Measurements from ENCODE around the gene PRRT1.
"Not testable (repeated sequence)": the region's sequence is repeated elsewhere in the genome, so short reads cannot be mapped to it uniquely, and the experiment has no call there.

PRRT1 gene

DNA sequence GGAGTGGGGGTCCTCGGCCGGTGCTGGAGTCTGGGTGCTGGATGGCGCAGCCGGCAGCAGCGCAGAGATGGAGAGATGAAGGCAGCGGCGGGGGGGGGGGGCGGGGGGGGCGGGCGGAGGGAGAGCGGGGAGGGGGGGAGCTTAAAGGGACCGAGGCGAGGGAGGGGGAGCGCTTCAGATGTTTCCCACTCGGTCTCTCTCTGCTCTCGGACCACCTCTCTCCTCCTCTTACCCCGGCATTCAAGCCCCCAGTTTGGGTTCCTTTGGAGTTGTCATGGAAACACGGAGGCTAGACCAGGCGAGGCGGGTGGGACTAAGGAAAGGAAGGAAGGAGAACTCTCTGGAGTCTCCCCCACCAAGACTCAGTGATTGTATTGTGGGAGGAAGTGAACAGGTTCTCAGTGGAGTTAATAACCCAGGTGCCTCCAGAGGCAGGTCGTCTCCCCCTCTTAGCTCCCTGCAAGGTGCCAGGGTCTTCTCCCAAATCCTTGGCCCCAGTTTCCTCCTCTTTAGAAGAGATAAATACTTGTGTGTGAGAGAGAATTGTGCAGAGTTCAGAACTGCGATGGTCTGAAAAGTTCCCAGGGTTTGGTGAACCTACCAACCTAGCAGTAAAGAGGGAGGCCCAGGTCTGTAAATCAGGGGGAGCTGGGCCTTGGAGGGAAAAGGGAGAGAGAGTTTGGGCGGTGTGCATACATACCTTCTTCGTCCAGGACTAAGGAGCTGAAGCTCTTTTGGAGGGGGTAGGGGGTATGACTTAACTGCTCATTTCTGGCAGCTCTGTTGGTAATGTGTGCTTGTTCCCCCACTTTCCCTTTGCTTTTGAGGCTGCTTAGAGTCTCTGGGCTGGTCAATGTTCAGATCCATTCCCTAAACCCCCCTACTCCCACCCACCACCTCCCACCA lies at the start of gene PRRT1:
PRRT1 (minus strand) TSS at position 77 of the 906 bp plus-strand sequence. CDS start 112 bp downstream, outside the sequence.
- DNase-seq (ENCODE audit: extremely low read depth in 1 of 2, low read depth in 1 of 2) = no peak

DNA sequence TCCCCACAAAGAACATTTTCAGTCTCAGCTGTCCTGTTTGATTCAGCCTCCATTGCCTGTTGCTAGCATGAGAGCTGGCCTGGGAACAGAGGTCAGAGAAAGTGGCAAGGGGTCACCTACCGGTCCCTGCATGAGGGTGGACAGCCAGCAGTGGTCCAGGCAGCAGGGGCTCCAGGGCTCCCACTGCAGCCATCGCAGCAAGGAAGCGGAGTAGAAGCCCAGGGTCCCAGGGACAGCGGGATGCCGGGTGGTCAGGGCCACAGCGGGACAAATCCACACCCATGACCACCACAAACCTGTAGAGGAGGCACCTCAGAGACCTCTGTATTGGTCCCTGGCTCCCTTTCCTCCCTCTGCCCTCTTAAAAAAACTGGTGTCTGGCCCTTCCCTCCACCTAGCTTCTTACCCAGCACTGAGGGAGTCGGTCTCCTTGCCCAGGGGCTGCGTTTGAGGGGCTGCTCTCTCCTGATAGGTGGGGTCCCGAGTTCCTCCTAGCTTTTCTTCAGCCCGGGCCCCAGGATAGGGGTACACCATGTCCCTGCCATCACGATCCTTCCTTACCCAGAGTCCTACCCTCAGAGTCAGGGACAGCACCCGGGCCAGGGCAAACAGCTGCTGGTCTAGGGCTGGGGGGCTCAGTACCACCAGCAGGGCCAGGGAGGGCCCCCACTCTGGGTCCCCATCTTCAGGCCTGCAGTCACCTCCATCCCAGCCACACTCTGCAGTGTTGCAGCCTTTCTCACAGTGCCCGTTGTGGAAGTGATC lies 49.2 kb upstream of the PRRT1 start:
- no peak for DNase-seq (ENCODE audit: extremely low read depth in 1 of 2, low read depth in 1 of 2)

DNA sequence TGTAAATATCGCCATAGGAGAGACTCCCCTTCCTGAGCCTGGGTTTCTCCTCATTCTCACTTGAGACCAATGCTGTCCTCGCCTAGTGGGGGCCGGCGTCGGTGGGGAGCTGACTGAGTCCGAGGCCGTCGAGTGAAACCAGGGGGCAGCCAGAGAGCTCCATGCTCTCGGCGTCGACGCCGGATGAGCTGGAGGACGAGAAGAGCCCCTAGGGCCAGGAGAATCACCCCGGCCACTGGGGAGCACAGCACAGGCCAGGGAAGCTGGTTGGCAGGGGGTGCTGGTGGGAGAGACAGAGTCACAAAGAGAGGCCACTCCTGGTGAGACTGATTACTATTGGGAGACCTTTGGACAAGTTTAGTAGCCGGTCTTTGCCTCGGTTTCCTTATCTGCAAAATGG lies 47.1 kb upstream of the PRRT1 start:
- no peak for DNase-seq (ENCODE audit: extremely low read depth in 1 of 2, low read depth in 1 of 2)

DNA sequence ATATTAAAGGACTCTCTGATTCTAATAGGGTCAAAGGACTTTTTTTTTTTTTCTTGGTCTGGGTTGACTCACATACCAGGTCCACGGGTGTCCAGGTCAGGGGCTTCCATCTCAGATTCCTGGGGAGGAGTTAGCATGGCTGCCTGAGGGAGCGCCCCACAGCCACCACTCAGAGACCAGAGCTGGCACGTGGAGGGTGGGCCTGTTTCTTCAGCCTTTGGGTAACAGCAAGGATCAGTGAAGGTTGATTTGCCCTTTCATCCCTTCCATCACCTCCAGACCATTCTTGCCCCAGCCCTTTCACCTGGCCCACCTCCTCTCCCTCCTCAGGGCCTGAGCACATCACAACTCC lies 46.6 kb upstream of the PRRT1 start:
- no peak for DNase-seq (ENCODE audit: extremely low read depth in 1 of 2, low read depth in 1 of 2)

DNA sequence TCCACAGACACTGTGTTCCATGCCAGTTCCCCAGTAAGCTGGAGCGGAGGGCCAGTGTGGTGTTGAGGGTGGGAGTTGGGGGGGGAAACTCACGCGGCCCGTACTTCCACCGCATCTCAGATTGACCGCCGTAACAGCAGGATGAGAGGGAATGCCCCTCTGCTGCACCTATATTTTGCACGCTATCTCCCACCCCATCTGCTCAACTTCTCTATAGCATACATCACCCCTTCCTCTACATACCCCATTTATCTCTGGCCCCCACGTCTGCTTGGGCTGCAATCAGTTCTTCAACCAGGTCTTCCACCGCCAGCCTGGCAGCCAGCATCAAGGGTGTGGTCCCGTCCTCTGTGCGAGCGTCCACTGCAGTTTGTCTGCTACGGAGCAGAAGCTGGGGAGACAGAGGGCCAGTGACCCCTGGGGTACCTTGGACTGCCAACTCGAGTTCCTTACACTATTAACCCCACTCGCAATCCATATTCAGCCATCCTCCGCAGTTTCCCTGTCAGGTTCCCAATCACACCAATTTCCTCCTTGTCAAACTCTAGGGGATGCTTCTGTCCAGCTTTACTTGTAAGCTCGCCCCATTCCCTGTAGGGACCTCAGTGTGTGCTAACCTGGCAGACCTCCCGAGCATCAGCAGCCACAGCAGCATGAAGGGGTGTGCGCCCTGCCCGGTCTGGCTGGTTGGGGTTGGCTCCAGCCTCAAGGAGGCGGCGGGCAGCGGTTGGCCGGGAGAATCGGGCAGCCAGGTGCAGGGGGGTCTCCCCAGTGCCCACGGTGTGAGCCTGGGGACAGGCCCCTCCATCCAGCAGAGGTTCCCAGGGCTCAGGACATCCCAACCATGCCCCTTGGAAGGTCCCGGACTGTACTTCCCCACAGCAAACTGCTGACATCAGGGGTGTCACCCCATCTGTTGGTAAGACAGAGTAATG lies 45.2 kb upstream of the PRRT1 start:
- no peak for DNase-seq (ENCODE audit: extremely low read depth in 1 of 2, low read depth in 1 of 2)

DNA sequence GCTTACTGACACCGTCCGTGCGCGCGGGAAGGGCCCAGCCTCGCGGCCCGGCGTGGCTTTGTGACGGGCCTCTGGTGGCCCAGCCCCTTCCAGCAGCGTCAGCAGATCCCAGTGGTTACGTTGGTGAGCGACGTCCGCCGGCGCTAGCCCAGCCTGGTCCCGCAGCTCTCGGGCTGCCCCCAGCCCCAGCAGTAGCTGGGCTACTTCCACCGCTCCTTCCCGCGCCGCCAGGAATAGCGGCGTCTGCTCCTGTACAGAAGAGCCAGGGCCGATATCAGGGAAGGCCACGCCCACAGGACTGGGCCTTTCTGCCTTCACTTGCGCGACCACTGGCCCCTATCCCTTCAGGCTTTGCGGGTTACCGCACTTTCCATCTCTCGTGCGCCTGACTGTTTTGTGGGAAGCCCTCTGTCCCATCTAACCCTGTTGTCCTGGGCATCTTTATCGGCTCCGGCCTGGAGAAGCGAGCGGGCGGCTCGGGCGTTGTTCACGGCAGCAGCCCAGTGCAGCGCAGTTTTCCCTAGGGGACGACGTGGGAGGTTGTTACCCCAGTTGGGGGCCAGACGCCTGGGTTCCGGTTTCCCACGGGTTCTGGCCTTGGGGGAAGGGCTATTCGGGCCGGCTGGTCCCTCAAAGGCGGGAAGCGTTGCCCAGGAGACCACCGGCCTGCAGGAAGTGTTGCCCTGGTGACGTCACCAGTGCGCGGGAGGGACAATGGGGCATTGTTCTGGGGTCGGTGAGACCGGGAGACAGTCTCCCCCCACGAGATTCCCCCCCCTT lies 44.4 kb upstream of the PRRT1 start:
- peak; percentile 54 to 68 for DNase-seq (ENCODE audit: extremely low read depth in 1 of 2, low read depth in 1 of 2)

DNA sequence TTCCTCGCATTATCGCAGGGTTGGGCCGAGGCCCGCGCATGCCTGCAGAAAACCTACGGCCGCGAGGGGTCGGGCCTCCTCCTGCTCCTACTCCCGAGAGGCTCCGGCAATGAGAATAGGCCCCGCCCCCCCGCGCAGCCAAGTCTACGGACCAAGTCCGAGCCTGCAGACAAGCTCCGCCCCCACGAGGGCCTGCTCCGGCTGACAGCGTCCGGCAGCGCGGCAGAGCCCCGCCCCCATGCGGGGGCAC lies 43.8 kb upstream of the PRRT1 start:
- DNase-seq (ENCODE audit: extremely low read depth in 1 of 2, low read depth in 1 of 2) = peak; percentile 100

DNA sequence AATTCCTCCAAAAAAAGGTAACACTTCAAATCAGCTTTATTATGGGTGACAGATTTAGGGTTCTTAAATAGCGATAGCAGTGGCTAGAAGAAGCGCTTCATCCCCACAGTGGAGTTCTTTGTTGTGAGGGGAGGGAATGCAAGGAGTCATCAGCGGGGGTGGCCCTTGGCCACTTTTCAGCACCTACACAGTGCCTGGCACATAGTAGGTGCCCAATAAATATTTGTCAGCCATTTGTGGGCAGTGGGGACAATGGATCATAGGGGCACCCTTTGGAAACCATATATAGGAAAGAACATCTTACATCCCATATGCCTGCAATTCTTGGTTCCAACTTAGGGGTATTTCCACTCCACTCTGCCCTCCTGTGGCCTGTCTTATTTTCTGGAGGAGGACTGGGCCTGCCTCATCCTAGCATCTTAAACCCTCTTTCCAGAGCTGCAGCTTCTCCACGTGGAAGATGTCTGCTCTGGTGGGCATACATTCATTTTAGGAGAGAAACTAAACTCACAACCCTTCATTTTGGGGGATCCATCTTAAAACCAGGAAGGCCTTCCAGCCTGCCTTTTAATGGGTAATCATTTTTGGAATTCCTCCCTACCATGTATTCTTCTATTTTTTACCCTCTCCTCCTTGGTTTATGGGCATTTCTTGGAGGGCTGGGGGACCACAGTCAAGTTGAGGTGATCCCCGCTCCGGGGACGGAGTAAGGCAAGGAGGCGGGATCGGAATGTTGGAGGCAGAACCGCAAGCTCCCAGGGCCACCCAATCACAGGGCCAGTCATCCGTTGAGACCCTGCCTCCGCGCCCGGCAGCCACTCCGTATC lies 43.3 kb upstream of the PRRT1 start:
- no peak for DNase-seq (ENCODE audit: extremely low read depth in 1 of 2, low read depth in 1 of 2)

DNA sequence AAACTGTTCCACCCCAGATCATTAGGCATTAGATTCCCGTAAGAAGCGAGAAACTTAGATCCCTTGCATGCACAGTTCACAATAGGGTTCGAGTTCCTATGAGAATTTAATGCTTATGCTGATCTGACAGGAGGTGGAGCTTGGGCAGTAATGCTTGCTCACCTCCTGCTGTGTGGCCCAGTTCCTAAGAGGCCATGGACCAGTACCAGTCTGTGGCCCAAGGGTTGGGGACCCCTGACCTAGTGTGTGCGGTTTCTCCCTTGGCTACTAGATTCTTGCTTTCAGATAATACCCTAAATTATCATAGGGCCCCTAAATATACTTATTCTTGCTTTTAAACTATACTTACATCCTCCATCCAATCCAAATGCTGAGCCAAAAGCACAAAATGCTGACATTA lies 42.6 kb upstream of the PRRT1 start:
- DNase-seq (ENCODE audit: extremely low read depth in 1 of 2, low read depth in 1 of 2) = no peak

DNA sequence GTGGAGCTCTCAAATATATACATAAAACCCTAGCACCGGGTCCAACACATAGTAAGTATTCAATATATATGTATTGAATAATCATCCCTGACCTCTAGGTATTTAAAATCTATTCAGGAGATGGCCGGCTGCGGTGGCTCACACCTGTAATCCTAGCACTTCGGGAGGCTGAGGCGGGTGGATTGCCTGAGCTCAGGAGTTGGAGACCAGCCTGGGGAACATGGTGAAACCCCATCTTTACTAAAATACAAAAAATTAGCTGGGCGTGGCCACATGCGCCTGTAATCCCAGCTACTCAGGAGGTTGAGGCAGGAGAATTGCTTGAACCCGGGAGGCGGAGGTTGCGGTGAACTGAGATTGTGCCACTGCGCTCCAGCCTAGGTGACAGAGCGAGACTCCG lies 41.4 kb upstream of the PRRT1 start:
- not testable (repeated sequence) for DNase-seq (ENCODE audit: extremely low read depth in 1 of 2, low read depth in 1 of 2)

DNA sequence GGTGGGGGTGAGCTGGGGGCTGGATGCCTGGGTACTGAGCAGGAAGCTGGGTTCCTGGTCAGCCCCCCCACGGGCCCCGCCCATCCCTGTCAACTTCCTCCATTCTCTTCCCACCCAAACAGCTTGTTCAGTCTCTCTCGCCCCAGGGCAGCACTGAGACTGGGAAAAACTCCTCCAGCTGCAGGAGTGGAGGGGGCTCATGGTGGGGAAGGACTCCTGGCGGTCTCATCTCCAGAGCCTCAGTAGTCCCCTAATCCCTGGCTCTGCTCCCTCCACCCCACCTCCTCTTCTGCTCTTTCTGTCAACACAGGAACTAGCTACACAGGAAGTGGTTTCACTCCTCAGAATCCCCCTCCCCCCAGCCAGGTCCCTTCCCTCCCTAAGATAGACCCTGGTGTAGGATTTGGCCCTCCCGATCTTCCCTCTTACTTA lies 40.9 kb upstream of the PRRT1 start, which contains the start of gene GPSM3:
GPSM3 (minus strand) TSS at position 36 of the 432 bp plus-strand sequence. CDS start 130 bp downstream, outside the sequence.
- DNase-seq (ENCODE audit: extremely low read depth in 1 of 2, low read depth in 1 of 2) = peak in 1 of 2 donors; percentile 29

DNA sequence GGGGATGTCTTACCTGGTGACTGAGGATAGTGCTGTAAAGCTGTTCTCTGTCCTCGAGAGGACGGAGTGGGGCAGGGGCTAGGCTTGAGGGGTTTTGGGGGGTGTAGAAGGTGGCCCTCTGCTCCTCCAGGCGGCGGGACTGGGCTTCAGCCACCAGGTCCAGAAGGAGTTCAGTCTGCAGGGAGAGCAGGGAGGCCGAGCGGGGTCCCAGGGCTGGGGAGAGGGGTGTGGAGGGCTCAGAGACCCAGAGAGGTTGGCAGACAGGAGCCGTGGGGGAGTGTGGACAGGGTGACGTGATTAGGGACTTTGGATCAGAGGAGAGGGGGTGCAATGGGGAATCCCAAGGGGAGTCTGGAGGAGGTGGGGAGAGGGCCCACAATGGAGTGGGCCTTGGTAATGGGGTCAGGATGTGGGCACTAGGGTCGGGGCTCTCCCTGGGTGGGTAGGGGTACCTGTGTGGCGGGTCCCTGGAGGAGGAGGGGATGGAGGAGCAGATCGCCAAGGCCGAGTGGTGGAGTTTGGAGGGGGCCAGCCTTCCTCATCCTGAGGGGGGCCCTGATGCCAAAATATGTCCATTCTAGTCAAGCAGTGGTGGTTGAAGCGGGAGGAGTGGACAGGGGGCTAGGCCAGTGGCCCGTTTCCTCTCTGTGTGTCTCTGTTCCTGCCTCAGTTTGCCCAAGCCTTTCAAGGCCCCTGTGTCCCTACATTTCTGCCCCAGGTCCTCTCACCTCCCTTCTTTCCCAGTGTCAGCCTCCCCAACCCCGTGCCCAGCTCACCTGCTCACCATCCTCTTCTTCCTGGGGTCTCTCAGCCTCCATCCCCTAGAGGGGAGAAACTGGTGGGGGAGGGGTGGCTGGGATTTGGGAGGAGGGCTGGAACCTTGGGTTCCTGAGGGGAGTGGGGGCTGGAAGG lies 40.2 kb upstream of the PRRT1 start:
- DNase-seq (ENCODE audit: extremely low read depth in 1 of 2, low read depth in 1 of 2) = no peak

DNA sequence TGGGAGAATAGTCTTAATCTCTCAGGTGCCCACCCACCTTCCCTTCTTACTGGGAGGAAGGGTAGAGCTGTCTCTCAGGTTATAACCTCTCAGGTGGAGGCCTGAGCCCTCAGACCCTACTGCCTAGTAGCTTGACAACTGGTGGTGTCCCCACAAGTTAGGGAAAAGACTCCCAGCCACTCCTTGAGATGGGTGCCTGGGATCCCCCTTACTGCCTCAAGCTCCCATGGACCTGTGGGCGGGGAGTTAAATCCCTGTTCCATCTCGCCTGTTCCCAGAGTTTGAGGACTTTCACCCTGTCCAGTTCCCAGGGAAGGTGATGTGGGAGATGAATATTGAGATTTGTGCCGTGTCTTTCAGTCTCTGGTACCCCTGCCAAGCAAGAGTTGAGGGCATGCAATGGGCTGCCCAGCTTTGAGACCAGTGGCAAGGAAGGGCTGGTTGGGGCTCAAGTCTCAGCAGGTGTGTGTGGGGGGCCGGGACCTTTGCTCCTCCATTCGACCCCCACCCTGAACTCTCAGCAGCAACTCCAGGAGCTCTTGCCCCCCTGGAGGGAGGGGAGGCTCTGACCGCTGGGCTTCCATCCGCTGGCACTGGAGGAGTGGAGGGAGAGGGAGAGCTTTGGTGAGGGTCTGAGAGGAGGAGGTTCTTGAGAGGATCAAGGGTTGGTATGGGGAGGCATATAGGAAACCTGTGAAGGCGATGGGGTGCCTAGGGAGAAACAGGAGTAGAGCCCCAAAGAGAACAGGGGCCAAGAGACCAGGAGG lies 39.4 kb upstream of the PRRT1 start:
- no peak for DNase-seq (ENCODE audit: extremely low read depth in 1 of 2, low read depth in 1 of 2)

DNA sequence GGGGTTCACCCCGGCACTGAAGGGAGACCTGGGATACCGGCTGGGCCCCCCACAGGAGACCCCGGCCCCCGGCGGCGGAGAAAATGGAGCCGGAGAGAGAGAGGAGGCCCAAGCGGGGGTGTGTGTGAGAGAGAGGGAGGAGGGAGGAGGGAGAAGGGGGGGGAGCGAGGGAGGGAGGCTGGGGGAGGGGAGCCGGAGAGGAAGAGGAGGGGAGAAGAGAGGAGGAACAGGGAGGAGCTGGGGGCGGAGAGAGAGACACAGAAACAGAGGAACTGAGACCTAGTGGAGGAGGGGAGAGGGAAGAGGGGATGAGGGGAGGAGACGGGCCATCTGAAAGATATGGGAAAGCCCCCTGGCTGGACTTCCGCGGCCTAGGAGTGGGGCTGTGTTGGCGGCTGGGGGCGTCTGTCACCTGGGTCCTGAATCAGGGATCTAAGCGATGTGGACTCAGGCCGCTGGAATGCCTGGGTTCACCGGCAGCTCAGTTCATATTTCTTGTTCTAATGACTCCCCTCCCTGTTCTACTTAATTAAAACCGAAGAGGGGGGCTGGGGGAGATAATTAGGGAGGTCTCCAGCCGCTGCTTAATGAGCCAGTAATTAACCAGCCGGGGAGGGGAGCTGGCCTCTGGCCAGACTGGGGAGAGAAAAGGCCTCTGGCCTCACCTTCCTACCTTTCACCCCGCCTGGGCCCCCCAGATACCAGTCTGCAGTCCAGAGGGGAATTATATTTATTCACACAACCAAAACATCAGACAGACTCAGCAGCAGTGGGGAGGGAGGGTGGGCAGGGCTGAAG lies 38.5 kb upstream of the PRRT1 start, which contains the start of gene PBX2:
PBX2 (minus strand) TSS at position 149 of the 798 bp plus-strand sequence. CDS start 287 bp downstream, outside the sequence.
- peak; percentile 58 to 87 for DNase-seq (ENCODE audit: extremely low read depth in 1 of 2, low read depth in 1 of 2)

DNA sequence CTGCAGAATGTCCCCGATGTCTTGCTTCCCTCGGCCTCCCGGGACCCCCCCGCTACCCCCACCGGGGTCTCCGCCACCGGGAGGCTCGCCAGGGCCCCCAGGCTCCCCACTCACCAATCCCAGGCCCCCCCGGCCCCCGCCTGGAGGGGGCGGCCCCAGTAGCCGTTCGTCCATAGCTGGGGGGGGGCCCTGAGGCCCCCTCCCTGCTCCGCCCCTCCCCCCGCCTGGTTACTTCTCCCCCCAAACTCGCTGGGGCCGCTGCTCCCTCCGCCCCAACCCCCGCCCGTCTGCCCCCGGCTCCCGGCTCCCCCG lies 38.0 kb upstream of the PRRT1 start:
- no peak for DNase-seq (ENCODE audit: extremely low read depth in 1 of 2, low read depth in 1 of 2)

DNA sequence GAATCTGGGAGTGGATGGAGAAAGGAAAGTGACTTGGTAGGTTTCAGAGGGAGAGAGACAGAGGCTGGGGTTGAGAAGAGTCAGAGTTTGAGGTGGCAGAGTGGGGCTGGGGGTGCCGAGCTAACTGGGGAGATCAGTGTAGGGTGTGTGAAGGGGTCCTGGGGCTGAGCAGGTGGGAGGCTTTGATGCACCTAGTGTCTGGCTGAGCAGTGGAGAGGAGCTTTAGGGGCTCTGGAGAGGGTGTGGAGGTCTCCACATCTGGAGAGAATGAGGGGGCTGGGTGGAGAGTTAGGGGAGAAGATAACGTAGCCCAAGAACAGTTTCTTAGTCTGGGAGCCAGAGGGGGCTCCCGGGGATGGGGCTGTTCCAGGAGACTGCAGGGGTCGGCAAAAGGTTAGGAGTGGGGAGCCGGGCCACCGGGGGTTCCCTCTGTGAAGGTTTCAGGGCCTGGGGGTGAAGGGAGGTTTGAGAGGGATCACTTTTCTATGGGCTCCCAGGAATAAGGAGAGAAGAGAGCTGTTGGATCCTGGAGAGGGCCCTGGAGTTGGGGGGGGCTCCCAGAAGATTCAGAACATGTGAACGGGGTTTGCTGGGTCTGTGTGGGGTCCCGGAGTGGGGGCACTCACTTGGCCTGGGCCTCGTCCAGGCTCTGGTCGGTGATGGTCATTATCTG lies 37.5 kb upstream of the PRRT1 start:
- DNase-seq (ENCODE audit: extremely low read depth in 1 of 2, low read depth in 1 of 2) = no peak
